H1 (cell line): ENCODE data around the gene KIF13A. TPM values are rescaled to one million over a fixed set of nuclear protein-coding genes. Genes with fewer than 3 reads are reported as not detected.

Experiments used
- CTCF ChIA-PET: fragments of 300-600 bp; sonication (Branson Sonifier 250); formaldehyde crosslinking; loops from one replicate; lab custom pipeline; 2021; ENCODE audit not compliant: partially characterized antibody; lab: Charles Lee
- POLR2A ChIA-PET: fragments of 300-600 bp; sonication (Branson Sonifier 250); formaldehyde crosslinking; loops from one replicate; lab custom pipeline; 2021; ENCODE audit warnings: inconsistent platforms; ENCODE audit not compliant: partially characterized antibody; lab: Charles Lee
- DNase-seq, 2 experiments: peaks; one replicate each; pipeline versions ENCODE4 v3.0.0 to v3.0.0-alpha.2; 2010 to 2022; ENCODE audit warnings: low spot score in 2 of 2, low read depth in 1 of 2, mixed read lengths in 1 of 2
- FAIRE-seq: peaks from 2 replicates; lab custom pipeline; 2011; peaks lifted over from hg19 to GRCh38; lab: Jason Lieb, UNC
- H2AFZ ChIP-seq: 2 replicates; pipeline ENCODE4 v1.8.1; 2012; ENCODE audit warnings: low read length, inconsistent platforms
- H2AK5ac ChIP-seq: 2 replicates; pipeline ENCODE4 v1.6.1; 2013; ENCODE audit warnings: low read depth, low read length
- H2BK120ac ChIP-seq: replicated peaks from 2 replicates; pipeline ENCODE3; 2013; ENCODE audit warnings: low read depth, low read length, inconsistent platforms
- H2BK12ac ChIP-seq: 2 replicates; pipeline ENCODE4 v1.6.1; 2013; ENCODE audit warnings: low read depth, low read length
- H2BK15ac ChIP-seq: 2 replicates; pipeline ENCODE4 v1.6.1; 2013; ENCODE audit warnings: low read length
- H2BK20ac ChIP-seq: 2 replicates; pipeline ENCODE4 v1.6.1; 2013; ENCODE audit warnings: low read length
- H2BK5ac ChIP-seq: 2 replicates; pipeline ENCODE4 v1.6.1; 2013; ENCODE audit warnings: low read depth, low read length
- H3K14ac ChIP-seq: 2 replicates; pipeline ENCODE4 v1.6.1; 2013; ENCODE audit warnings: inconsistent platforms; ENCODE audit not compliant: insufficient read length
- H3K18ac ChIP-seq: 2 replicates; pipeline ENCODE4 v1.6.1; 2013; ENCODE audit warnings: low read length; ENCODE audit errors: extremely low read depth
- H3K23ac ChIP-seq: 2 replicates; pipeline ENCODE4 v1.6.1; 2013; ENCODE audit warnings: inconsistent platforms; ENCODE audit not compliant: insufficient read length
- H3K23me2 ChIP-seq: 2 replicates; pipeline ENCODE4 v1.6.1; 2013; ENCODE audit warnings: low read depth, low read length
- H3K27ac ChIP-seq: 2 replicates; pipeline ENCODE4 v1.6.1; 2011; ENCODE audit warnings: low read depth, low read length, inconsistent platforms
- H3K27me3 ChIP-seq, 4 experiments: replicated peaks in 1 of 4; 1 replicate in 1 of 4; 2 replicates in 3 of 4; pipeline versions ENCODE4 v1.6.1 to v1.8.1; 2011 to 2013; ENCODE audit warnings: low read length in 3 of 4, mild to moderate bottlenecking in 3 of 4, inconsistent platforms in 2 of 4, mixed read lengths in 2 of 4, moderate library complexity in 1 of 4; ENCODE audit not compliant: control insufficient read depth in 3 of 4, insufficient read depth in 3 of 4; ENCODE audit errors: extremely low read depth in 1 of 4
- H3K36me3 ChIP-seq, 4 experiments: 2 replicates each; pipeline versions ENCODE4 v1.6.1 to v1.8.1; 2011 to 2013; ENCODE audit warnings: mild to moderate bottlenecking in 4 of 4, low read length in 3 of 4, moderate library complexity in 2 of 4, control low read depth in 1 of 4, inconsistent platforms in 1 of 4; ENCODE audit not compliant: insufficient read depth in 4 of 4, control insufficient read depth in 2 of 4
- H3K4ac ChIP-seq: replicated peaks from 2 replicates; pipeline ENCODE3; 2013; ENCODE audit warnings: low read length, low read depth, mixed read lengths, inconsistent platforms; ENCODE audit not compliant: insufficient read length
- H3K4me1 ChIP-seq, 4 experiments: replicated peaks in 1 of 4; 1 replicate in 1 of 4; 2 replicates in 3 of 4; pipeline versions ENCODE4 v1.6.1 to v1.8.1; 2011 to 2013; ENCODE audit warnings: low read length in 3 of 4, inconsistent platforms in 2 of 4, mixed read lengths in 1 of 4; ENCODE audit not compliant: insufficient read depth in 4 of 4, control insufficient read depth in 3 of 4
- H3K4me2 ChIP-seq, 2 experiments: 2 replicates each; pipeline versions ENCODE4 v1.6.1 to v1.8.1; 2011 to 2013; ENCODE audit warnings: low read depth in 2 of 2, low read length in 2 of 2, control low read depth in 1 of 2, inconsistent platforms in 1 of 2, mild to moderate bottlenecking in 1 of 2; ENCODE audit not compliant: insufficient read depth in 1 of 2
- H3K4me3 ChIP-seq, 4 experiments: fragments of 200-600, 300-600 bp in 1 of 4; sonication (generic), shearing (Covaris generic), sonication (Bioruptor Twin) in 1 of 4; 2 replicates each; pipeline versions ENCODE4 v1.5.1 to v1.8.1; 2011 to 2016; ENCODE audit warnings: low read length in 4 of 4, low read depth in 3 of 4, control low read depth in 2 of 4, inconsistent platforms in 2 of 4, mild to moderate bottlenecking in 2 of 4, mixed read lengths in 1 of 4, moderate library complexity in 1 of 4; ENCODE audit not compliant: insufficient read depth in 2 of 4; ENCODE audit errors: extremely low read depth in 1 of 4
- H3K56ac ChIP-seq: replicated peaks from 2 replicates; pipeline ENCODE3; 2013; ENCODE audit warnings: low read depth, mild to moderate bottlenecking, mixed read lengths, low read length, inconsistent platforms; ENCODE audit not compliant: insufficient read length
- H3K79me1 ChIP-seq: 2 replicates; pipeline ENCODE4 v1.6.1; 2013; ENCODE audit warnings: low read depth, low read length, control low read depth
- H3K79me2 ChIP-seq, 2 experiments: 2 replicates each; pipeline versions ENCODE4 v1.6.1 to v1.8.1; 2012 to 2013; ENCODE audit warnings: low read length in 2 of 2, mild to moderate bottlenecking in 2 of 2, inconsistent platforms in 1 of 2; ENCODE audit not compliant: insufficient read depth in 2 of 2, control insufficient read depth in 1 of 2
- H3K9ac ChIP-seq, 4 experiments: replicated peaks in 1 of 4; 1 replicate in 1 of 4; 2 replicates in 3 of 4; pipeline versions ENCODE4 v1.6.1 to v1.8.1; 2011 to 2013; ENCODE audit warnings: low read depth in 3 of 4, low read length in 3 of 4, control low read depth in 2 of 4, mild to moderate bottlenecking in 2 of 4, moderate library complexity in 2 of 4, inconsistent platforms in 1 of 4; ENCODE audit errors: extremely low read depth in 1 of 4
- H3K9me3 ChIP-seq, 2 experiments: 2 replicates each; pipeline versions ENCODE4 v1.6.1 to v1.8.1; 2012 to 2013; ENCODE audit warnings: mild to moderate bottlenecking in 2 of 2, moderate library complexity in 2 of 2, control low read depth in 1 of 2, inconsistent platforms in 1 of 2, low read depth in 1 of 2, low read length in 1 of 2, mixed read lengths in 1 of 2; ENCODE audit not compliant: insufficient read depth in 2 of 2
- H4K20me1 ChIP-seq, 2 experiments: replicated peaks in 1 of 2; 2 replicates each; pipeline versions ENCODE3 to v1.8.1; 2011 to 2013; ENCODE audit warnings: inconsistent platforms in 2 of 2, low read length in 2 of 2, mild to moderate bottlenecking in 1 of 2; ENCODE audit not compliant: insufficient read depth in 2 of 2, control insufficient read depth in 1 of 2
- H4K5ac ChIP-seq: 2 replicates; pipeline ENCODE4 v1.6.1; 2013; ENCODE audit warnings: low read length, low read depth, mixed read lengths, inconsistent platforms; ENCODE audit not compliant: insufficient read length
- H4K8ac ChIP-seq: 2 replicates; pipeline ENCODE4 v1.8.0; 2013; ENCODE audit warnings: mild to moderate bottlenecking, moderate library complexity, low read length, inconsistent platforms; ENCODE audit not compliant: insufficient read depth; ENCODE audit errors: extremely low read depth
- H4K91ac ChIP-seq: replicated peaks from 2 replicates; pipeline ENCODE3; 2013; ENCODE audit warnings: low read length, mixed read lengths, inconsistent platforms; ENCODE audit not compliant: insufficient read length
- ASH2L ChIP-seq: fragments of 200-600, 300-600 bp; sonication (generic); IDR thresholded peaks from one replicate; pipeline ENCODE4 v1.7.1; 2017; ENCODE audit warnings: low read length
- CBX5 ChIP-seq: fragments of 300-800, 300-1000 bp; sonication (generic); IDR thresholded peaks from 2 replicates; pipeline ENCODE4 v1.7.1; 2016; ENCODE audit warnings: antibody characterized with exemption, low read length, low read depth
- CREB1 ChIP-seq: IDR thresholded peaks from 2 replicates; pipeline ENCODE4 v1.6.1; 2012; ENCODE audit warnings: inconsistent platforms
- EGR1 ChIP-seq: IDR thresholded peaks from 2 replicates; pipeline ENCODE4 v1.6.1; 2011; ENCODE audit warnings: low read depth, low read length, borderline replicate concordance
- EP300 ChIP-seq, 2 experiments: IDR thresholded peaks; 1 replicate in 1 of 2; 2 replicates in 1 of 2; pipeline ENCODE4 v1.6.1; 2011 to 2012; ENCODE audit warnings: low read depth in 2 of 2, low read length in 2 of 2, mild to moderate bottlenecking in 2 of 2, borderline replicate concordance in 1 of 2, inconsistent platforms in 1 of 2, moderate library complexity in 1 of 2
- EZH2 ChIP-seq: fragments of 200-600 bp; sonication (generic); IDR thresholded peaks from 2 replicates; pipeline ENCODE4 v1.7.1; 2012; ENCODE audit warnings: low read depth, mild to moderate bottlenecking, moderate library complexity, low read length, inconsistent platforms; ENCODE audit not compliant: severe bottlenecking
- KDM5A ChIP-seq: fragments of 200-600 bp; IDR thresholded peaks from 2 replicates; pipeline ENCODE4 v1.7.1; 2012; ENCODE audit warnings: mild to moderate bottlenecking, low read length, inconsistent platforms, mixed read lengths
- RBBP5 ChIP-seq: IDR thresholded peaks from 2 replicates; pipeline ENCODE4 v1.7.1; 2012; ENCODE audit warnings: low read depth, mild to moderate bottlenecking, inconsistent platforms, low read length, moderate library complexity, borderline replicate concordance
- SAP30 ChIP-seq: fragments of 300-600 bp; sonication (generic); IDR thresholded peaks from 2 replicates; pipeline ENCODE4 v1.7.1; 2012; ENCODE audit warnings: low read length, moderate library complexity, mild to moderate bottlenecking, inconsistent platforms; ENCODE audit not compliant: insufficient read depth, insufficient replicate concordance
- SP2 ChIP-seq: IDR thresholded peaks from 2 replicates; pipeline ENCODE4 v1.6.1; 2012; ENCODE audit warnings: mild to moderate bottlenecking, low read length, inconsistent platforms
- SP4 ChIP-seq: IDR thresholded peaks from 2 replicates; pipeline ENCODE4 v1.6.1; 2012; ENCODE audit warnings: low read length, inconsistent platforms
- TAF1 ChIP-seq: IDR thresholded peaks from 2 replicates; pipeline ENCODE4 v1.6.1; 2011; ENCODE audit warnings: mild to moderate bottlenecking, low read depth, low read length
- TCF12 ChIP-seq: IDR thresholded peaks from 2 replicates; pipeline ENCODE4 v1.6.1; 2011; ENCODE audit warnings: low read depth, mild to moderate bottlenecking, low read length
- ZNF274 ChIP-seq: IDR thresholded peaks from 2 replicates; pipeline ENCODE4 v1.7.0; 2012; ENCODE audit warnings: low read length, borderline replicate concordance; ENCODE audit errors: extremely low read depth
- WGBS, 2 experiments: shearing (Covaris generic) in 1 of 2; methylation state at CpG; one replicate each; pipeline versions ENCODE4 v1.1.6 to v1.1.7; 2013 to 2015; ENCODE audit warnings: low lambda C conversion rate in 2 of 2, mixed read lengths in 2 of 2, inconsistent platforms in 1 of 2, low coverage in 1 of 2, missing lambda C conversion rate in 1 of 2; ENCODE audit not compliant: insufficient replicate concordance in 2 of 2, insufficient coverage in 1 of 2, insufficient read length in 1 of 2; ENCODE audit errors: extremely low coverage in 1 of 2, missing lambda C conversion rate in 1 of 2; 5-methylcytosine and 5-hydroxymethylcytosine counted together
- polyA plus RNA-seq, 7 experiments: library from polyadenylated mRNA; depleted of rRNA in 3 of 7; stranded (reverse) in 5 of 7; unstranded in 2 of 7; fragments of >200 nt in 5 of 7; fragments of 200-250 nt in 2 of 7; gene quantifications; 1 replicate in 5 of 7; 2 replicates in 1 of 7; 4 replicates in 1 of 7; pipeline versions ENCODE4 v1.2.1 to v1.2.3, GENCODE V29; 2011 to 2013; ENCODE audit warnings: missing spikeins in 2 of 7, mixed read lengths in 2 of 7
- total RNA-seq: library from RNA; stranded (reverse); fragmentation: NEBNext Ultra II Directional; extraction: Animal tissue kit (Norgen Biotek cat#: 25700); gene quantifications from 2 replicates; pipeline ENCODE4 v1.2.1, GENCODE V29; 2021

Gene KIF13A
- total and polyA plus RNA-seq, 2 of the 8 experiments (the other 6 are each of a cell fraction or from before 2014, with no cell fraction given) = 14.7 to 40.8 TPM

GRCh38 chr6:17900011-17900410, 87.4 kb downstream of the KIF13A start:
- no peak overlapping the region for H3K9ac ChIP-seq
- no peak overlapping the region for H3K4ac ChIP-seq
- POLR2A ChIA-PET = interaction anchor here (0.8 kb wide), 1 partner anchor 10 kb away, joined by 5 read pairs; no protein-coding TSS in a partner anchor
- H3K79me2 ChIP-seq = peaks cover 0 to 47% of the 10 kb centered on the region in 2 experiments; a peak in 2 of 4 replicates
- FAIRE-seq (no peak), DNase-seq (no peak)
- H3K27ac ChIP-seq = no peak overlapping the region
- no peak overlapping the region for H3K18ac ChIP-seq
- H4K5ac ChIP-seq = no peak overlapping the region
- CTCF ChIA-PET = interaction anchor here (0.8 kb wide), 1 partner anchor 11 kb away, joined by 3 read pairs; no protein-coding TSS in a partner anchor
- H3K4me2 ChIP-seq = no peak overlapping the region
- peaks cover 12 to 17% of the 10 kb centered on the region in 2 experiments; a peak in 3 of 4 replicates for H3K9me3 ChIP-seq
- H3K27me3 ChIP-seq = no peaks in the 10 kb centered on the region
- 88% methylated on average over 2 of the region's 2 CpGs; no CpG with 5 or more reads in 1 of the 2 experiments for WGBS, 2 experiments
- H2BK5ac ChIP-seq = no peak overlapping the region
- no peak overlapping the region for H3K56ac ChIP-seq
- no peaks in the 10 kb centered on the region for H4K20me1 ChIP-seq
- H4K8ac ChIP-seq = no peak overlapping the region
- H2BK12ac ChIP-seq = no peak overlapping the region
- no peak overlapping the region for H2BK20ac ChIP-seq
- H2AK5ac ChIP-seq = no peak overlapping the region
- H2BK15ac ChIP-seq = no peak overlapping the region
- H3K79me1 ChIP-seq = no peaks in the 10 kb centered on the region; the same call in 1 of the 2 replicates
- H3K4me3 ChIP-seq = no peak overlapping the region
- no peak overlapping the region for H2BK120ac ChIP-seq
- H3K23me2 ChIP-seq = no peaks in the 10 kb centered on the region
- H4K91ac ChIP-seq = no peak overlapping the region
- H2AFZ ChIP-seq = no peak overlapping the region
- peaks cover 0 to 6% (median 2%) of the 10 kb centered on the region in 4 experiments; a peak in 3 of 7 replicates for H3K4me1 ChIP-seq
- peaks cover 0 to 28% (median 11%) of the 10 kb centered on the region in 4 experiments; a peak in 5 of 8 replicates for H3K36me3 ChIP-seq
- H3K23ac ChIP-seq = no peak overlapping the region
- H3K14ac ChIP-seq = no peak overlapping the region
- TF ChIP-seq RBBP5 (no peak), SP2 (no peak), CBX5 (no peak), TAF1 (no peak), EP300 (IDR thresholded peaks at IDR 0.05; ENCODE audit: borderline replicate concordance in 1 of 2, low read depth in 2 of 2, low read length in 2 of 2) (no peak), SP4 (no peak), EZH2 (no peak), ZNF274 (no peak), ASH2L (no peak), CREB1 (no peak), EGR1 (no peak), KDM5A (no peak), TCF12 (no peak), SAP30 (no peak)
